GOT3 (cell line): ENCODE measurements around the gene MMP11.
"Not testable (repeated sequence)": the region's sequence is repeated elsewhere in the genome, so short reads cannot be mapped to it uniquely, and the experiment has no call there.

ENCODE experiments used
- DNase-seq: peaks from one replicate; lab custom pipeline; 2025; ENCODE audit warnings: mixed read lengths; lab: John Stamatoyannopoulos, UW

Gene MMP11

GRCh38 chr22:23772649-23773473 lies at the start of gene MMP11:
Gene MMP11 (plus strand): TSS chr22:23772849. CDS start chr22:23772871, 22 bp downstream.
- no peak for DNase-seq

GRCh38 chr22:23728108-23728507 lies 44.5 kb upstream of the MMP11 start:
- not testable (repeated sequence) for DNase-seq

DNA sequence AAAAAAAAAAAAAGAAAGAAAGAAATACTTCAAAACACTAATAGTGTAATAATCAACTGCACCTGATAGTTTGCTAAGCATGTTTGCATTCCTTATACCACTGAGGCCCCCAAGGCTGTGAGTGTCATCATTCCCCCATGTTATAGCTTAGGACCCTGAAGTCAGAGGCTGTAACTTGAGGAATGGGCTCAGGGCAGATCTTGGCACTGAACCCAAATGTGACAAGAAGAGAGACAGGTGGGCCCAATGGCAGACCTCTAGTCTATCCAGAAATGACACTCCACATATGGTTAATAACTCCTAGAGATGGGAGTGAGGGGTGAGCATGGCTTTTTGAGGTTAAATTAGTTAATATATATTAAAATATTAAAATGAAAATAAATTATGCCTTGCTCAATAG lies 35.0 kb upstream of the MMP11 start:
- DNase-seq = no peak

DNA sequence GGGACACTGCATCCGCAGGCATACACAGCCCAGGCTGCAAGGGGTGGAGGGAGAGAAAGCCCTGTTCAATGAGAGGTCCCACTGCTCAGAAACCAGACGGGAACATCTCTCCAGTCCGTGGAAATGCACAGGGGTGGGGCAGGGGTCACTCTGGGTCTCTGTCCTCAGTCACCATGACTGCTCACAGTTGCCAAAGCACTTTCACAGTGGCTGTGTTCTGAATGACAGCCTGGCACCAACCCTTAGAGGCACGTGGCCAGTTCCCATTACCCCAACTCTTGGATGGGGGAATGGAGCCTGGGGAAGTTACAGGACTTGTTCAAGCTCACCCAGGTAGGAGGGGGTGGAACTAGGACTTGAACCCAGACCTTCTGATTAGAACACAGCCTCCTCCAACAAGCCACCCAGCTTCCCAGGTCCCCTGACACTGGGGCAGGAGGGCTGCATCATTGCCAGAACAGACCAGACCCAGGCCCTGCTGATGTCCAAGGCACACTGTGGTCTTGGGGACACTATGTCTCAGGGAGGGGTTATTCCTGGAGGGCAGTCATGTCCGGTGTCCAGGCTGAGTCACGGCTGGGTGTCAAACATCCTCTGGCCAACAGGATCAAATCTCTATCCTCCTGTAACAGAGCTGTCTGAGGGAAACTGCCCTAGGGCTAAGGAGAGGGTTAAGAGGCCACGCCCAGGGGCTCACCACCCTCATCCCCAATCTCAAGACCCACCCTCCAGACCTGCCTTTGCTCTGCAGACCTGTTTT lies 30.0 kb upstream of the MMP11 start:
- no peak for DNase-seq

GRCh38 chr22:23743303-23743705 lies 29.3 kb upstream of the MMP11 start:
- no peak for DNase-seq

- DNase-seq = no peak
Measured at GRCh38 chr22:23744001-23744400, 28.6 kb upstream of the MMP11 start.

DNA sequence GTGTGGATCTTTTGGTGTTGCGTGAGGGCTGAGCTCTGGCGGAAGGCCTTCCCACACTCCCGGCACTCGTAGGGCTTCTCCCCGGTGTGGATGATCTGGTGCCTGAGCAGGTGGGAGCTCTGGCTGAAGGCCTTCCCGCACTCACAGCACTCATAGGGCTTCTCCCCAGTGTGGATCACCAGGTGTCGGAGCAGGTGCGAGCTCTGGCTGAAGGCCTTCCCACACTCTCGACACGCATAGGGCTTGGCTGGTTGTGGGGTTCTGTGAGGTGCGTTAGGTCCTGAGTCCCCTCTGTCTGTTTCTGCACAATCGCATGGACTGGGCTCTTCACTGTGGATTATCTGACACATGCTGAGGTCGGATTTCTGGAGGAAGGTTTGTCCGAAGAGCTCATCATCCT lies 28.2 kb upstream of the MMP11 start:
- no peak for DNase-seq

- DNase-seq = no peak
Measured at GRCh38 chr22:23745791-23746190, 26.9 kb upstream of the MMP11 start.

GRCh38 chr22:23749841-23750301 lies 22.8 kb upstream of the MMP11 start:
- no peak for DNase-seq

DNA sequence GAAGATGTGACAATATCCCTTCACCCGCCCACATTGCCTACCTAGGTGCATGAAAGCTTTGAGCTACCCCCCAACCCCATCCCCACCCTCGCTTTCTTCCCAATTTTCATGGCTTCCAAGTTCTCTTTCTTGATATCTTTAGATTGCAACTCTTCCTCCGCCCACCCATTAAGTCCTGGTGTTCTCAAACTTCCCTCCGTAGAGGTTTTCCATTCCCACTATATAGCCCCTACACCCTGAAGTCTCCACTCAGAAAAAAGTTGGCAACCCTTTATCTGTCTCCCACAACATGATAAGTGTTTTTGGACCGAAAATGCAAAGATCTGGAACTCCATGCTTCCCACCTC lies 22.3 kb upstream of the MMP11 start:
- DNase-seq = no peak

GRCh38 chr22:23750714-23751440 lies 21.8 kb upstream of the MMP11 start, which contains the start of gene ZNF70:
Gene ZNF70 (minus strand): TSS chr22:23751112. CDS start chr22:23745140, 5,972 bp downstream.
- DNase-seq = peak; percentile 59

GRCh38 chr22:23751441-23751996 lies 21.1 kb upstream of the MMP11 start:
- no peak for DNase-seq

DNA sequence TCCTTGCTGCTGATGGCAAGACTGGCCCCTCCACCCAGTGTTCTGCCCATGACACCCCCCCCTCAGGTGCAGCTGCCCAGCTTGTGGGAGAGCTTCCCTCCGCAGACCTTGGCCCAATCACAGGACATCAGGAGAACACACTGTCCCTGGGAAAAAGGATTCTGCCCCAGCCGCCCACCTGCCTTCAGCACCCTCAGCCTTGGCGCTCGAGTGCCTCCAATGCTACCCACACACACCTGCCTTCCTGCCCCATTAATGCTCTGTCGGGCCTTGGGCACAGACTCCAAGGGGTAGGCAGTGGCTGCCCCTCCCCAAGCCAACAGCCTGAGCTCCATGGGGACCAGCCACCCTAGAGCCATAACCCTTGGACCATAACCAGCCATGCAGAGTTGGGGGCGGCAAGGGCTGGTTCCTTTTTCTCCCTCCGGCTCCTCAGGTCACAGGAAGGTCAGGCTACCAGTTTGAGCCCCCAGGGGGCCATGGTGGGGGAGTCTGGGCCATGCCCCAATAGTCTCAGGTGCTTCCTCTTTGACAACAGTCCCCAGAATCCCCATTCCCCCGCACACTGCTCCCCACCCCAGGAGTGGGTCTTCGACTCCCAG lies 20.5 kb upstream of the MMP11 start:
- DNase-seq = no peak

DNA sequence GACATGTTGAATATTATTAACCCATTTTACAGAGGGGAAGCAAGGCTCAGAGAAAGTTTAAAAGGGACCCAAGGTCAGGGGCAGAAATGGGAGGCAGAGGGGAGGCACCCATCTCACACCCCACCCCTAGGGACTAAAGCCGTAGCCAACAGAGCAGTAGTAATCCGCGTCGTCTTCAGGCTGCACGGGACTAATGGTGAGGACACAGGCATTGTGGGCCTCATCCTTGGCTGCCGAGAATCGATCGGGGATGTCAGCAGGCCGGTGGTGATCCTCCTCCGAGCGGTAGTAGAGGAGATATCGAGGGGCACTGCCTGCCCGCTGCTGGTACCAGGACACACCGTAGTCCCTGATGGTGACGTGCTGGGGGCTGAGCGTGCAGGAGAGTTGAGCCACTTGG lies 19.9 kb upstream of the MMP11 start:
- DNase-seq = no peak

GRCh38 chr22:23753385-23753784 lies 19.3 kb upstream of the MMP11 start:
- DNase-seq = no peak

DNA sequence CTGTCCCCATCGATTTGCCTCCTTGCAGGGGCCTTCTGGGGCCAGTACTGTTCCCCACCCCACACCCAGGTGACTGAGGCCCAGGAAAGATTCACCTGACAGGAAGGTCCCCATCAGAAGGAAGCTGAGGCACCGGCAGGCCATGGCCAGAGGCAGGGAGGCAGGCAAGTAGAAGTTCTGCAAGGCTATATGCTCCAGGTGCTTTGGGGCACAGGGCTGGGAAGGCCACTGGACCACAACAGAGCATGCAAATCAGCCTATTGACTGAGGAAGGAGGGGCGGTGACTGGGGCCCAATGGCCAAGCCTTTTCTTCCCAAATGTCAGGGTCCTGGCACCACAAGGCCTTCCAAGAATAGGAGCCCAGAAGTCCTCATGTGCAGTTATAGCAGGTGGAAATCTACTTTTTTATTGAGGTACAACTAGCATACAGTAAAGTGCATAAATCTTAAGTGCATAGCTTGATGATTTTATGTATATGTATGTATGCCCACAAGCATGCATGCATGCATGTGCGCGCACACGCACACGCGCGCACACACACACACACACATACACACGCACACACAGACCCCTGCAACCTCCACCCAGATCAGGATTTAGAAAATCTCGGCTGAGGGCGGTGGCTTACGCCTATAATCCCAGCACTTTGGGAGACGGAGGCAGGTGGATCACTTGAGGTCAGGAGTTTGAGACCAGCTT lies 18.3 kb upstream of the MMP11 start, which contains the start of gene VPREB3:
VPREB3 (minus strand) TSS at position 206 of the 700 bp plus-strand sequence; CDS start at position 144, 62 bp downstream.
- no peak for DNase-seq

- no peak for DNase-seq
Measured at GRCh38 chr22:23754980-23755636, 17.5 kb upstream of the MMP11 start.

GRCh38 chr22:23755711-23756110 lies 16.9 kb upstream of the MMP11 start:
- no peak for DNase-seq

- no peak for DNase-seq
Measured at GRCh38 chr22:23756891-23757290, 15.8 kb upstream of the MMP11 start.

DNA sequence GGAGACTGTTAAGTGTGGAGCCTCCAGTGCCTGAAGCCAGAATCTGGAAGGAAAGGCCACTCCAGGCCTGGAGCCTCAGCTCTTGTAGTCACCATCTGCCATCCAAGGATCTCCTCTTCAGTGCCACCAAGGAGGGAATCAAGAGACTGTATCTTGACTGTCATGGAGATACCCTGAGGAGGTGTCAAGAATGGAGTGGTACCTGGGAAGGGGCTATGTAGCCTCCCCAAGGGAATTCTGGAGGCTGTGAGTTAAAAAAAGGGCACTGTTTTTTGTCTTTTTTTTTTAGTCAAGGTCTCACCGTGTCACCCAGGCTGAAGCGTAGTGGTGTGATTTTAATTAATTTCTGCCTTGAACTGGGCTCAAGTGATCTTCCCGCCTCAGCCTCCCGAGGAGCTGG lies 13.1 kb upstream of the MMP11 start:
- DNase-seq = no peak
